HG03159 (cell line): ENCODE results near the gene ZNG1A.
"Not testable (repeated sequence)": the region's sequence is repeated elsewhere in the genome, so short reads cannot be mapped to it uniquely, and the experiment has no call there.

Experiments used
- ATAC-seq: cut with Tn5 transposase; IDR thresholded peaks from one replicate; pipeline ENCODE4 v1.9.1; 2021; ENCODE audit warnings: mild to moderate bottlenecking, moderate library complexity; ENCODE audit not compliant: unreplicated experiment

The ZNG1A gene

GRCh38 chr9:178140-178825, 573 bp downstream of the ZNG1A start:
- not testable (repeated sequence) for ATAC-seq

GRCh38 chr9:169757-170156, 9.1 kb downstream of the ZNG1A start:
- not testable (repeated sequence) for ATAC-seq

GRCh38 chr9:159871-160270, 19.0 kb downstream of the ZNG1A start:
- ATAC-seq = not testable (repeated sequence)

GRCh38 chr9:151173-151572, 27.7 kb downstream of the ZNG1A start:
- not testable (repeated sequence) for ATAC-seq

- ATAC-seq = not testable (repeated sequence)
Observed at GRCh38 chr9:139880-140279, 39.0 kb downstream of the ZNG1A start.

- ATAC-seq = not testable (repeated sequence)
Observed at GRCh38 chr9:117995-118467, 60.8 kb downstream of the ZNG1A start, which contains the start of gene FOXD4. Gene FOXD4, minus strand, starts transcription at chr9:118417. Its CDS starts 298 bp downstream, at chr9:118119.

GRCh38 chr9:117144-117994, 61.5 kb downstream of the ZNG1A start:
- ATAC-seq = not testable (repeated sequence)

GRCh38 chr9:116239-117077, 62.4 kb downstream of the ZNG1A start:
- ATAC-seq = not testable (repeated sequence)

GRCh38 chr9:115118-115451, 63.8 kb downstream of the ZNG1A start:
- ATAC-seq = not testable (repeated sequence)

GRCh38 chr9:114267-115117, 64.4 kb downstream of the ZNG1A start:
- not testable (repeated sequence) for ATAC-seq

- not testable (repeated sequence) for ATAC-seq
Observed at GRCh38 chr9:113468-114266, 65.2 kb downstream of the ZNG1A start.

GRCh38 chr9:112589-113467, 66.0 kb downstream of the ZNG1A start:
- ATAC-seq = not testable (repeated sequence)

GRCh38 chr9:110672-111071, 68.2 kb downstream of the ZNG1A start:
- ATAC-seq = not testable (repeated sequence)

GRCh38 chr9:109540-109939, 69.3 kb downstream of the ZNG1A start:
- not testable (repeated sequence) for ATAC-seq

- ATAC-seq = not testable (repeated sequence)
Observed at GRCh38 chr9:108742-109495, 69.9 kb downstream of the ZNG1A start.

- not testable (repeated sequence) for ATAC-seq
Observed at GRCh38 chr9:105991-106390, 72.9 kb downstream of the ZNG1A start.

- not testable (repeated sequence) for ATAC-seq
Observed at GRCh38 chr9:100430-100829, 78.4 kb downstream of the ZNG1A start.
